SK-N-SH treated with all-trans-retinoic acid at 6 μM for 48 hours (cell line): ENCODE data around the gene CMTM7.

Source experiments
- ATAC-seq: fragments of 200-7000 bp; cut with Tn5 transposase; 3 replicates; pipeline ENCODE4 v1.9.1; 2020; ENCODE audit warnings: mild to moderate bottlenecking, moderate library complexity
- ARNTL ChIP-seq: fragments of 450-650 bp; formaldehyde crosslinking; IDR thresholded peaks from 2 replicates; pipeline ENCODE4 v1.5.0; 2020; ENCODE audit warnings: low read depth, mild to moderate bottlenecking, moderate library complexity, borderline replicate concordance
- BACH2 ChIP-seq: fragments of 250-450 bp; sonication (Bioruptor Pico); IDR thresholded peaks from 2 replicates; pipeline ENCODE4 v1.9.0; 2021; ENCODE audit warnings: mild to moderate bottlenecking, borderline replicate concordance
- CREB5 ChIP-seq: fragments of 250-450 bp; sonication (Bioruptor Pico); IDR thresholded peaks from 2 replicates; pipeline ENCODE4 v1.5.1; 2020; ENCODE audit warnings: low read depth, mild to moderate bottlenecking, moderate library complexity
- CSDC2 ChIP-seq: fragments of 250-450 bp; sonication (Bioruptor Pico); IDR thresholded peaks from 2 replicates; pipeline ENCODE4 v1.5.0; 2020; ENCODE audit warnings: mild to moderate bottlenecking, moderate library complexity
- CSRNP3 ChIP-seq: fragments of 250-450 bp; sonication (Bioruptor Pico); IDR thresholded peaks from 2 replicates; pipeline ENCODE4 v1.5.1; 2021; ENCODE audit warnings: mild to moderate bottlenecking, moderate library complexity
- ESRRG ChIP-seq: fragments of 250-450 bp; sonication (Bioruptor Pico); IDR thresholded peaks from 2 replicates; pipeline ENCODE4 v1.6.1; 2021; ENCODE audit warnings: mild to moderate bottlenecking
- GLIS3 ChIP-seq: fragments of 250-450 bp; sonication (Bioruptor Pico); IDR thresholded peaks from 2 replicates; pipeline ENCODE4 v1.5.0; 2020; ENCODE audit warnings: mild to moderate bottlenecking, moderate library complexity
- ISL1 ChIP-seq: fragments of 250-450 bp; sonication (Bioruptor Pico); IDR thresholded peaks from 2 replicates; pipeline ENCODE4 v2.1.2; 2022; ENCODE audit warnings: mild to moderate bottlenecking, moderate library complexity
- PATZ1 ChIP-seq: fragments of 250-450 bp; sonication (Bioruptor Pico); IDR thresholded peaks from 2 replicates; pipeline ENCODE4 v1.8.0; 2020; ENCODE audit warnings: mild to moderate bottlenecking, moderate library complexity, borderline replicate concordance
- POU6F1 ChIP-seq: fragments of 250-450 bp; sonication (Bioruptor Pico); IDR thresholded peaks from 2 replicates; pipeline ENCODE4 v1.8.0; 2021; ENCODE audit warnings: low read depth, mild to moderate bottlenecking, moderate library complexity, borderline replicate concordance
- PPARA ChIP-seq: fragments of 250-450 bp; sonication (Bioruptor Pico); IDR thresholded peaks from 2 replicates; pipeline ENCODE4 v1.5.0; 2020; ENCODE audit warnings: mild to moderate bottlenecking, borderline replicate concordance
- RARB ChIP-seq: fragments of 250-450 bp; sonication (Bioruptor Pico); IDR thresholded peaks from 2 replicates; pipeline ENCODE4 v1.8.0; 2021; ENCODE audit warnings: mild to moderate bottlenecking, moderate library complexity
- SNAI2 ChIP-seq: fragments of 250-450 bp; sonication (Bioruptor Pico); IDR thresholded peaks from 2 replicates; pipeline ENCODE4 v1.5.0; 2020; ENCODE audit warnings: mild to moderate bottlenecking, moderate library complexity
- TCF4 ChIP-seq: fragments of 250-450 bp; sonication (Bioruptor Pico); IDR thresholded peaks from 2 replicates; pipeline ENCODE4 v1.8.0; 2021; ENCODE audit warnings: mild to moderate bottlenecking, moderate library complexity, borderline replicate concordance
- TOX ChIP-seq: fragments of 250-450 bp; sonication (Bioruptor Pico); IDR thresholded peaks from 2 replicates; pipeline ENCODE4 v1.8.0; 2021; ENCODE audit warnings: mild to moderate bottlenecking, moderate library complexity, borderline replicate concordance
- TSHZ2 ChIP-seq: fragments of 250-450 bp; sonication (Bioruptor Pico); IDR thresholded peaks from 2 replicates; pipeline ENCODE4 v1.5.0; 2020; ENCODE audit warnings: mild to moderate bottlenecking, moderate library complexity
- ZC3H10 ChIP-seq: fragments of 250-450 bp; sonication (Bioruptor Pico); IDR thresholded peaks from 2 replicates; pipeline ENCODE4 v1.5.1; 2021; ENCODE audit warnings: mild to moderate bottlenecking, moderate library complexity
- ZFP3 ChIP-seq: fragments of 250-450 bp; sonication (Bioruptor Pico); IDR thresholded peaks from 2 replicates; pipeline ENCODE4 v1.5.0; 2020; ENCODE audit warnings: mild to moderate bottlenecking, moderate library complexity
- ZFP30 ChIP-seq: fragments of 450-650 bp; formaldehyde crosslinking; IDR thresholded peaks from 2 replicates; pipeline ENCODE4 v1.5.0; 2022; ENCODE audit warnings: mild to moderate bottlenecking, moderate library complexity
- ZNF565 ChIP-seq: fragments of 450-650 bp; formaldehyde crosslinking; conservative IDR thresholded peaks from 2 replicates; pipeline ENCODE4 v1.5.0; 2020; ENCODE audit warnings: low read depth, mild to moderate bottlenecking, moderate library complexity
- ZNF70 ChIP-seq: fragments of 450-650 bp; formaldehyde crosslinking; IDR thresholded peaks from 2 replicates; pipeline ENCODE4 v1.5.0; 2020; ENCODE audit warnings: mild to moderate bottlenecking, moderate library complexity

CMTM7 gene

GRCh38 chr3:32423534-32423933 lies 31.9 kb downstream of the CMTM7 start:
- no peak for ATAC-seq
- TF ChIP-seq CREB5 (CRISPR knock-in tag) = no peak
- no peak for TF ChIP-seq ZFP30 (CRISPR knock-in tag)
- TF ChIP-seq SNAI2 = no peak
- TF ChIP-seq ZNF565 (CRISPR knock-in tag) = no peak
- no peak for TF ChIP-seq ZNF70 (CRISPR knock-in tag)
- TF ChIP-seq BACH2 = no peak
- no peak for TF ChIP-seq ARNTL (CRISPR knock-in tag)
- TF ChIP-seq RARB (CRISPR knock-in tag) = no peak
- no peak for TF ChIP-seq PPARA (CRISPR knock-in tag)
- no peak for TF ChIP-seq PATZ1
- no peak for TF ChIP-seq POU6F1 (CRISPR knock-in tag)
- no peak for TF ChIP-seq CSDC2 (CRISPR knock-in tag)
- TF ChIP-seq GLIS3 (CRISPR knock-in tag) = no peak
- no peak for TF ChIP-seq ESRRG (CRISPR knock-in tag)
- TF ChIP-seq TOX (CRISPR knock-in tag) = no peak

- ATAC-seq = no peak
- no peak for TF ChIP-seq TOX (CRISPR knock-in tag)
- no peak for TF ChIP-seq ZFP3 (CRISPR knock-in tag)
- TF ChIP-seq ESRRG (CRISPR knock-in tag) = no peak
- no peak for TF ChIP-seq CSRNP3 (CRISPR knock-in tag)
- TF ChIP-seq ARNTL (CRISPR knock-in tag) = no peak
- TF ChIP-seq, all 23 proteins: peak for 0
Measured at GRCh38 chr3:32423956-32424557, 32.4 kb downstream of the CMTM7 start.

GRCh38 chr3:32424581-32425250 lies 33.1 kb downstream of the CMTM7 start:
- no peak for ATAC-seq

More at GRCh38 chr3:32424581-32425250, 33.1 kb downstream of the CMTM7 start:
- TF ChIP-seq TCF4 = no peak
- TF ChIP-seq TSHZ2 (CRISPR knock-in tag) = no peak
- no peak for TF ChIP-seq ZC3H10 (CRISPR knock-in tag)
- TF ChIP-seq BACH2 = no peak
- no peak for TF ChIP-seq ISL1 (CRISPR knock-in tag)
- TF ChIP-seq ARNTL (CRISPR knock-in tag) = no peak
